ENCODE measurements around the gene WBP1L.
"Not testable (repeated sequence)": the region's sequence is repeated elsewhere in the genome, so short reads cannot be mapped to it uniquely, and the experiment has no call there.

Gene WBP1L

GRCh38 chr10:102726274-102726673 lies 17.5 kb upstream of the WBP1L start:
- DNase-seq, result no peak

GRCh38 chr10:102727037-102727818 lies 16.5 kb upstream of the WBP1L start:
- no peak for DNase-seq

GRCh38 chr10:102729029-102730026 lies 14.4 kb upstream of the WBP1L start:
- DNase-seq, result peak; percentile 30

GRCh38 chr10:102731222-102731800 lies 12.4 kb upstream of the WBP1L start:
- DNase-seq, result no peak

GRCh38 chr10:102732661-102733060 lies 11.1 kb upstream of the WBP1L start:
- no peak for DNase-seq

GRCh38 chr10:102735065-102735562 lies 8.6 kb upstream of the WBP1L start:
- DNase-seq, result no peak

GRCh38 chr10:102738692-102739121 lies 5.0 kb upstream of the WBP1L start:
- DNase-seq, result no peak

GRCh38 chr10:102740229-102740628 lies 3.5 kb upstream of the WBP1L start:
- DNase-seq, result no peak

GRCh38 chr10:102741726-102742237 lies 2.0 kb upstream of the WBP1L start:
- no peak for DNase-seq

GRCh38 chr10:102742313-102742712 lies 1.4 kb upstream of the WBP1L start:
- not testable (repeated sequence) for DNase-seq

- no peak for DNase-seq
Measured at GRCh38 chr10:102743078-102743587, 615 bp upstream of the WBP1L start.

- no peak for DNase-seq
Measured at GRCh38 chr10:102744374-102745051, 765 bp downstream of the WBP1L start.

GRCh38 chr10:102745157-102745556 lies 1.4 kb downstream of the WBP1L start:
- no peak for DNase-seq

- no peak for DNase-seq
Measured at GRCh38 chr10:102752266-102752930, 8.7 kb downstream of the WBP1L start.

GRCh38 chr10:102752934-102753664 lies 9.4 kb downstream of the WBP1L start:
- no peak for DNase-seq

GRCh38 chr10:102753718-102754117 lies 10.0 kb downstream of the WBP1L start:
- no peak for DNase-seq

- DNase-seq, result no peak
Measured at GRCh38 chr10:102757323-102757722, 13.6 kb downstream of the WBP1L start.

- no peak for DNase-seq
Measured at GRCh38 chr10:102758240-102758932, 14.6 kb downstream of the WBP1L start.

- DNase-seq, result not testable (repeated sequence)
Measured at GRCh38 chr10:102758933-102759262, 15.2 kb downstream of the WBP1L start.

Measured in activated CD4-positive, alpha-beta T cell treated with anti-CD3 and anti-CD28 coated beads for 1 hour (primary cell).